BJ (cell line): ENCODE measurements around the gene LRRC59. TPM values are rescaled to one million over a fixed set of nuclear protein-coding genes. Genes with fewer than 3 reads are reported as not detected.

Source experiments
- CTCF ChIA-PET: fragments of 350-600 bp; formaldehyde crosslinking; extraction: SDS; loops from one replicate; lab custom pipeline; 2021; ENCODE audit warnings: antibody characterized with exemption, inconsistent platforms; lab: Yijun Ruan, JAX
- POLR2A ChIA-PET: fragments of 300-600 bp; sonication (Branson Sonifier 250); formaldehyde crosslinking; extraction: SDS; loops from one replicate; lab custom pipeline; 2021; ENCODE audit warnings: antibody characterized with exemption; lab: Charles Lee
- DNase-seq: peaks from one replicate; pipeline ENCODE4 v3.0.0-alpha.2; 2011; ENCODE audit warnings: low read depth
- H3K27me3 ChIP-seq: 2 replicates; pipeline ENCODE4 v1.6.0; 2011; ENCODE audit warnings: low read length; ENCODE audit not compliant: control insufficient read depth, insufficient read depth
- H3K36me3 ChIP-seq: 2 replicates; pipeline ENCODE4 v1.5.1; 2011; ENCODE audit warnings: low read length; ENCODE audit not compliant: control insufficient read depth, insufficient read depth
- H3K4me3 ChIP-seq: 2 replicates; pipeline ENCODE4 v1.5.1; 2011; ENCODE audit warnings: low read depth, mild to moderate bottlenecking, control low read depth, low read length
- polyA plus RNA-seq: library from polyadenylated mRNA; depleted of rRNA; stranded (reverse); fragments of >200 nt; gene quantifications from 2 replicates; pipeline ENCODE4 v1.2.3, GENCODE V29; 2011
- TF ChIP-seq, protein P1 (sequence below): IDR thresholded peaks from 2 replicates; pipeline ENCODE4 v1.5.1; 2011; ENCODE audit warnings: low read depth, mild to moderate bottlenecking, control low read depth, inconsistent platforms, low read length, moderate library complexity; ENCODE audit not compliant: insufficient read depth

Gene LRRC59
- polyA plus RNA-seq, 1 experiment = 110 TPM

GRCh38 chr17:50372222-50372757 is 25.0 kb downstream of the LRRC59 start:
- Histone ChIP-seq H3K4me3 (peak overlapping the region; percentile 54), H3K27me3 (no peaks in the 10 kb centered on the region), H3K36me3 (peaks cover 18% of the 10 kb centered on the region)
- ChIA-PET POLR2A (no interaction called here), CTCF (interaction anchor here (0.8 to 2.1 kb wide), 3 partner anchors 10 to 18 kb away, joined by 3 to 13 read pairs (median 3); no protein-coding TSS in a partner anchor)
- TF ChIP-seq, protein P1, sequence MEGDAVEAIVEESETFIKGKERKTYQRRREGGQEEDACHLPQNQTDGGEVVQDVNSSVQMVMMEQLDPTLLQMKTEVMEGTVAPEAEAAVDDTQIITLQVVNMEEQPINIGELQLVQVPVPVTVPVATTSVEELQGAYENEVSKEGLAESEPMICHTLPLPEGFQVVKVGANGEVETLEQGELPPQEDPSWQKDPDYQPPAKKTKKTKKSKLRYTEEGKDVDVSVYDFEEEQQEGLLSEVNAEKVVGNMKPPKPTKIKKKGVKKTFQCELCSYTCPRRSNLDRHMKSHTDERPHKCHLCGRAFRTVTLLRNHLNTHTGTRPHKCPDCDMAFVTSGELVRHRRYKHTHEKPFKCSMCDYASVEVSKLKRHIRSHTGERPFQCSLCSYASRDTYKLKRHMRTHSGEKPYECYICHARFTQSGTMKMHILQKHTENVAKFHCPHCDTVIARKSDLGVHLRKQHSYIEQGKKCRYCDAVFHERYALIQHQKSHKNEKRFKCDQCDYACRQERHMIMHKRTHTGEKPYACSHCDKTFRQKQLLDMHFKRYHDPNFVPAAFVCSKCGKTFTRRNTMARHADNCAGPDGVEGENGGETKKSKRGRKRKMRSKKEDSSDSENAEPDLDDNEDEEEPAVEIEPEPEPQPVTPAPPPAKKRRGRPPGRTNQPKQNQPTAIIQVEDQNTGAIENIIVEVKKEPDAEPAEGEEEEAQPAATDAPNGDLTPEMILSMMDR = no peak
- DNase-seq = no peak

DNA sequence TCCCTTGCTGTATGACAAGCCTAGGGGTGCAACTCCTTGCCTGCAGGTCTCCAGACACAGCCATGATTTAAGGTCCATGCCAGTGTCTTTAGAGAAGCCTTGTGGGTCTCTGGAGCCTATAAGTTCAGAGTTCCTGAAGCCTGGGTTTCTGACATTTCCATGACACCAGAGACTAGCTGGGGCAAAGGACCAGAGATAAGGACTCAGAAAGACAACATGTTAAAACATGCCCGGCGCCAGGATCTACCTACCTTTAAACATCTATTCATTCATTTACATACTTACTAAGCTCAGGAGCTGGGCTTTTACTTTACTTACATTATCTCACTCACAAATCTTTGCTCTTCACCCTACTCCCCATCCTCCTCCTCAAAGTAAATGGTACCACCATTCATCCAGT is 25.8 kb downstream of the LRRC59 start:
- TF ChIP-seq, protein P1 = no peak
- Histone ChIP-seq H3K4me3 (no peak overlapping the region), H3K27me3 (no peaks in the 10 kb centered on the region), H3K36me3 (peaks cover 21% of the 10 kb centered on the region)
- ChIA-PET CTCF (interaction anchor here (0.8 to 2.1 kb wide), 3 partner anchors 9 to 19 kb away, joined by 3 to 13 read pairs (median 3); no protein-coding TSS in a partner anchor), POLR2A (no interaction called here)
- DNase-seq = no peak

DNA sequence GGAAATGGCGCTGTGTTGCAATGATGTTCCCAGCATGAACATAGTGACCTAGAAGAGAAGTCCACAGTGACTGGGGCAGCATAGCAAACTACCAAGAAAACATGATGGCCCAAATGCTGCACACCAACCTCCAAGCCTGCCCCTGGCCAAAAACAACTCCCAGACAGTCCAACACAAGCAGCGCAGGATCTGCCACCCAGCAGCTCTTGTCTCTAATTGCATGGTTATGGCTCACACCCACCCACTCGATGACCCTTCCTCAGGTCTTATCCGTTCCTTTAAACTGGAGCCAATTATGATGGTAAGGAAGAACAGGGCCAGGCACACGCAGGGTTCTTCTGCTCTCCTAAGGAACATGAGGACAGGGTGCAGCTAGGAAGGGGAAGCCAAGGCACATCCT is 27.3 kb downstream of the LRRC59 start:
- POLR2A ChIA-PET = no interaction called here
- CTCF ChIA-PET = interaction anchor here (0.5 to 2.1 kb wide), 3 partner anchors 8 to 97 kb away, joined by 3 to 13 read pairs (median 3); no protein-coding TSS in a partner anchor
- DNase-seq = no peak
- H3K36me3 ChIP-seq = peaks cover 26% of the 10 kb centered on the region
- no peak overlapping the region for H3K4me3 ChIP-seq
- H3K27me3 ChIP-seq = no peaks in the 10 kb centered on the region
- TF ChIP-seq, protein P1 = no peak

GRCh38 chr17:50367401-50367800 is 29.9 kb downstream of the LRRC59 start:
- TF ChIP-seq, protein P1 = no peak
- Histone ChIP-seq H3K27me3 (no peaks in the 10 kb centered on the region), H3K4me3 (no peak overlapping the region), H3K36me3 (peaks cover 27% of the 10 kb centered on the region)
- ChIA-PET CTCF (no interaction called here), POLR2A (no interaction called here)
- no peak for DNase-seq

DNA sequence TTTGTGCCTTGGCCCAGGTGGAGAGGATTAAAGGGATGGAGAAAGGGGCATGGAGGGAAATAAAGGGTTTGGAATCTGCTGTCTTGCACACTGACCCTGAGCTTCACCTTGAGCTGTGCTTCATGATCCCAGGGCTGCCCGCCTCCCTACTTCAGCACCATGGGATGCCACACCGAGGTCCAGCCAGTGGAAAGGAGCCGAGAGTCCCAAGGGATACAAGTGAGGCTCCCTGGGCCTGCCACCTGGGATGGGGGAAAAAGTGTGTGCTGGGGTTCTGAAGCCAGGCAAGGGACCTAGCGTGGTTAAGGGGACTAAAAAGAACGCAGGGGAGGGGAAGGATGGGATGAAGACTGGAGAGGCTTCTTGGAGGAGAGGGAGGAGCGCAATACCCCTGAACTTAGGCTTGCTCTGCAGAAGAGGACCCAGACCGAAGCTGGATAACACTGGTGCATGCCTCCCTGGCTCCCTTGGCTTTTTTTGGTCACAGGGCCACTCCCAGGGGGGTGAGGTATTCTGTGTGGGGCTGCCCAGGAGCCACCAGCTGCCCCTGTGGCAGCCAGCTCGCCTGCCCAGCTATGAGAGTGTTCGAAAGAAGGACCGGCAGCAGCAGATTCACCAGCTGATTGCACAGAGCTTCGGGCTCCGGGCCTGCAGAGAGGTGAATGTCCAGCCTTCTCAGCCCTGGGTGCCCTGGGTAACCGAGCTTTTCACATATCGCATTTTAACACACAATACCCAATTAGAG is 31.5 kb downstream of the LRRC59 start:
- Histone ChIP-seq H3K27me3 (no peaks in the 10 kb centered on the region), H3K36me3 (peaks cover 29% of the 10 kb centered on the region), H3K4me3 (no peak overlapping the region)
- DNase-seq = no peak
- CTCF ChIA-PET = interaction anchor here (0.6 to 2.5 kb wide), 6 partner anchors 11 to 1306 kb away, joined by 3 to 12 read pairs (median 5); partner anchors contain the start of gene LRRC59
- POLR2A ChIA-PET = no interaction called here
- TF ChIP-seq, protein P1 = no peak
